T-helper 2 cell (primary cell): Measurements from ENCODE around the gene TFDP1.
"Not testable (repeated sequence)": the region's sequence is repeated elsewhere in the genome, so short reads cannot be mapped to it uniquely, and the experiment has no call there.

Source experiments
- DNase-seq, 5 experiments: peaks; one replicate each; pipeline versions ENCODE4 v3.0.0 to v3.0.0-alpha.2; 2012 to 2022

TFDP1 gene

DNA sequence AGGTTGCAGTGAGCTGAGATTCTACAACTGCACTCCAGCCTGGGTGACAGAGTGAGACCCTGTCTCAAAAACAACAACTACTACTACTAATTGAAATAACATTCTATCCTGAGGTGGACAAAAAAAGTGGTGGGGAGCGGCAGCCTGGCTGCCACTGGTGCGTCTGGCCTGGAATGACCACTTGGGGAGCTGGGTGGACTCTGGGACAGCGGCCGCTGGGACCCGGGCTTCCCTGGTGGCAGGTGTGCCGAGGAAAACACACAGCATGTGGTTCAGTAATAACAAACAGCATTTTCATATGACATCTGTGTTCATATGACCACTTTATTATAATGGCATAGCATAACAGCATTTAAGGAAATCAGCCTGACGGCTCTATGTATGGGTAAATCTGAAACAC is 33.9 kb downstream of the TFDP1 start:
- no peak for DNase-seq

DNA sequence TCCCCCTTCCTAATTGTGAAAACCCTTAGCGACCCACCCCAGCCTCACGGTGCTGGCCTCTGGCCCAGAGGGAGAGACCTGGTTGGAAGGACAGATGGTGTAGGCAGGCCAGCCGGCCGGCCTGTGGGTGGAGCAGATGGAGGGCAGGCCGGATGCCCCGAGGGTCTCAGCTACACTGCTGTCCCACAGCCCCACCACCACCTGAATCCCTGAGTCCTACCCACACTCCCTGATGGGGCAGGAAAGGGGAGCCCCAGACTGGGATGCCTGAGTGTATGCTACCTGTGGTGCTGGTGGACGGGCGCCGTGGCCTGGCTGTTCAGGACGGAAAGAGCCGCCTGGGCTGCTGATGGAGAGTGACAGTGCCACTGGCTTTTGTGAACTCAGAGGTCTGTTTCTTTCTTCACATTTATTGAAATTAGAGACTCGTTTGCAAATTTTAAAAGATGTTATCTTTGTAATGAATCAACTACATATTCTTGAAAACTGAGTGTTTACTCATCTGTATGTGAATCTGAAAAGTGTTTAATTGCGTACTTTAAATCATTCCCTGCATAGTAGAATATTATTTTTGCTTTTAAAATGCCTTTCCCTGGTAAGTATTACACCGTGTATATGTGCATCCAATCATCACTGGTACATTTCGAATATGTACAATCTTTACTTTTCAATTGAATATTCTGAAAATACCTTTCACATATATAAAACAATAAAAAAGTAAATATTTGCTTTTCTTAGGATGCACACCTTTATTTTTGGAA is 35.7 kb downstream of the TFDP1 start:
- DNase-seq = no peak

DNA sequence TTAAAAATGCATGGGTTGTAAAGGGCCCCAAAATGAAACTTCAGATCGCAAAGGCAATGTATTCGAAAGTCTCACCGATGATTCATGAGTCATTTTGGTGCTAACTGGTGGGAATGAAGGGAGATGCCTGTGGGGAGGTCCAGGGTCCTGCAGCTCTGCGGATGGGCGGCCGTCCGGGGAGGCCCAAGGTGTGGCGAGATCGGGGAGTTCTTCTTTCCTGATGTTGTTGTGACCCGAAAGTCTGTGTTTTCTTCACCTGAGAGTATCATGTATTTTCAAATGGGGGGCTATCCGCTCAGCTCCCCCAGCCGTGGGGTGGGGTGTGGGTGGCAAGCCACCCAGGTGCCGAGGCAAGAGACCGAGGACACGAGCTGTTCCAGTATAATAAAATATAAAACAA is 36.5 kb downstream of the TFDP1 start:
- no peak for DNase-seq

- not testable (repeated sequence) for DNase-seq
Observed at GRCh38 chr13:113621498-113621897, 36.9 kb downstream of the TFDP1 start.

DNA sequence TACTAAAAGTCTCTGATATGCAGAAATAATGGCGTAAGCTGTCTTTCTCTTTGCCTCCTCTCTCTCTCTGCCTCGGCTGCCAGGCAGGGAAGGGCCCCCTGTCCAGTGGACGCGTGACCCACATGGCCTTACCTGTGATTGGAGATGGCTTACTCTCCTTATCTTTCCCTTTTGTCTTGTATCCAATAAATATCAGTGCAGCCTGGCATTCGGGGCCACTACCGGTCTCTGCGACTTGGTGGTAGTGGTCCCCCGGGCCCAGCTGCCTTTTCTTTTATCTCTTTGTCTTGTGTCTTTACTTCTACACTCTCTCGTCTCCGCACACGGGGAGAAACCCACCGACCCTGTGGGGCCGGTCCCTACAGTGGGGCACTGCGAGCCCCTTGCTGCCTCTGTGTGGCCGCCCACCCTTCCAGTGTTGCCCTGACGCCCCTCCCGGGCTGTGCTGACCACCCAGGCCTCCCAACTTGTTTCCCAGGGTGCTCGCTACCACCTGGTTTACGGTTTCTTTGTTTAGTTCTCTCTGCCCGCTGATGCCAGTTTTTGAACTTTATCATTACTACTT is 37.5 kb downstream of the TFDP1 start:
- not testable (repeated sequence) for DNase-seq

GRCh38 chr13:113622791-113623490 is 38.4 kb downstream of the TFDP1 start:
- no peak for DNase-seq

DNA sequence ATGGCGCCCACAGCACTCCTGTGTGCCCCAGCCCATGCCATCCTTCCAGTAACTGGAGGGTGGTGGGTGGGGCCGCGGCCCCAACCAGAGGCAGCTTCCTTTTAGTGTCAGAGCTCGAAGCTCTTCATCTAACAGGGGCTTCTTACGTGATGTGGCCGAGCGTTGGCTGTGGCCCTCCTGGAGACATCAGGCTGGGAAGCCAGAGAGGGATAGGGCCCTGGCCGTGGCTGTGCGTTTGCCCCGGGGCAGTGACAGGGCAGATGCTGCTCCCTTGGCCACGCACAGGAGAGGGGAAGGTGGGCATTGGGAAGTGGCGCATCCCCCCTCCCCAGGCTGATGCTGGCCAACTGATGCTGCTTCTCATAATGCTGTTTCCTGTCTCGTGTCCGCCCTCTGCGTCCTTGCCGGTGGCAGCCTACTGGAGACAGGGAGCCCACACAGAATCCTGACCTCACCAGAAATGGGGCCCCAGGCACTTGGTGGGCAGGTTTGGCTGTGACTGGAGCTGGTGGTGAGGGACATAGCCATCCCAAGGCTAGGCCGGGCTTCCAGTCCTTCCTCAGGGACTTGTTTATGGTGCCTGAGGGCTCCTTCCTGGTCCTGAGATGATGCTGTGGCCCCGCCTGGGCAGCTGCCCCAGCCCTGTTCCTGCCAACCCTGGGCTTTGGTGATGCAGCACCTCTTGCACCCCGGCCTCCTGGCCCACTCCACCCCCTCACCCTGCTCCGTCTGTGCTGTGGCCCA is 39.1 kb downstream of the TFDP1 start:
- DNase-seq = no peak

- DNase-seq = no peak
Observed at GRCh38 chr13:113624235-113624587, 39.7 kb downstream of the TFDP1 start.

GRCh38 chr13:113624640-113625304 is 40.2 kb downstream of the TFDP1 start:
- DNase-seq = not testable (repeated sequence)

DNA sequence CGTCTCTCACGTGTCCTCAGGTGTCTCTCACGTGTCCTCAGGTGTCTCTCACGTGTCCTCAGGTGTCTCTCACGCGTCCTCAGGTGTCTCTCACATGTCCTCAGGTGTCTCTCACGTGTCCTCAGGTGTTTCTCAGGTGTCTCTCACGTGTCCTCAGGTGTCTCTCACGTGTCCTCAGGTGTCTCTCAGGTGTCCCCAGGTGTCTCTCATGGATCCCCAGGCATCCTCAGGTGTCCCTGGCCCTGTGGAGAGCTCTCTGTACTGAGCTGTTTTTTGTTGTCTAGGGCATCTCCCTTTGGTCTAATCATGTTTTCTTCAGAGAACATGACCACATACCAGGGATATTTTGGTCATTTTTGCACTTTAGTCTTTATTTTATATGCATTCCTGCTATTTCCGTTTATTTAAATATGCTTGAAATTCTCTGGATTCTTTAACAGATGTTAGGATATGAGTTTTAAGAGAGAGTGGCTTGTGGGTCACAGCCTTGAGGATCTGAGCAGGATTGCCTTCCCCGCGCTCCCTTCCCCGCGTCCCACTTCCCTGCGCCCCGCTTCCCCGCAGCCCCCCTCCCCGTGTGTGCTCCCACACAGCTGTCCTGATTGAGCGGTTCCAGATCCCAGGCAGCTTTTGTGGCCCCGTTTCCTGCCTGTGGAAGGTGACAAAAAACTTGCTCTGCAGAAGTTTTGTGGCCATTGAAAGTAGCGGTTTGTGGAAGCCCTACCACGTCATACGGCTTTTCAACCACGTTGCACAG is 41.6 kb downstream of the TFDP1 start:
- DNase-seq = no peak

DNA sequence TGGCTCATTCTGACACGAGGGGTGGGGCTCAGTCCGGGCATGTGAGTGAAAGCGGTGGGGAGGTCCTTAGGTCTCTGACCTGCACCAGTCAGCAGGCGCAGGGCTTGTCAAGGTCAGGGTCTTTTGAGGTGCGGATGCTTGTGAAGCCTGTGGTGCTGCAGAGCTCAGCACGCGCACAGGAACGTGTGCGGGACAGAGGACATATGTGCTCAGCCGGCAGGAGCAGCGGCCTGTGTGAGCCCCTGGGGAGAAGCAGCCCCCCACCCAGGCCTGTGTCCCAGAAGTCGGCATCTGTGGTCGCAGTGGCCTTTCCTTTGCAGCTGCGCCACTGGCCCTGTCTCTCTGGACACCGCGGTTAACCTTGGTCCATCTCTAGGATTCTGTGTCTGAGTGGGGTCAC is 42.6 kb downstream of the TFDP1 start:
- DNase-seq = no peak

GRCh38 chr13:113628291-113629270 is 44.0 kb downstream of the TFDP1 start:
- no peak for DNase-seq

GRCh38 chr13:113629866-113630265 is 45.3 kb downstream of the TFDP1 start:
- no peak for DNase-seq

DNA sequence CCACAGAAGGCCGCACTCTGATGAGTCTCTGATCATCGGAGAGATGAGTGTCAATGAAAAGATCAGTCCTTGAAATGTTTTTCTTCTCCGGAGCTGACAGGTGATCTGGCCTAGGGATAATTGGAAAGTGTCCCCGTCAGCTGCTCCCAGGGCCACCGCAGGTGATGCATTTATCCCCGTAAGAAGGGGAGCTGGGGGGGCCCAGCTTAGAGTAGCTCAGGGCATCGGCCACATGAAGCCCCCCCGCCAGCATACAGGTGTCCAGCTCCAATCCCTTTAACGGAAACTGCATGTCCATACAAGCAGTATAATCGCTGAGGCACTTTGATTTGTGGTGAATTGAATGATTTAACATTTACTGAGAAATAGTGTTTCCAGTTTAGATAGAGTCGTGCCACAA is 45.7 kb downstream of the TFDP1 start:
- DNase-seq = no peak

DNA sequence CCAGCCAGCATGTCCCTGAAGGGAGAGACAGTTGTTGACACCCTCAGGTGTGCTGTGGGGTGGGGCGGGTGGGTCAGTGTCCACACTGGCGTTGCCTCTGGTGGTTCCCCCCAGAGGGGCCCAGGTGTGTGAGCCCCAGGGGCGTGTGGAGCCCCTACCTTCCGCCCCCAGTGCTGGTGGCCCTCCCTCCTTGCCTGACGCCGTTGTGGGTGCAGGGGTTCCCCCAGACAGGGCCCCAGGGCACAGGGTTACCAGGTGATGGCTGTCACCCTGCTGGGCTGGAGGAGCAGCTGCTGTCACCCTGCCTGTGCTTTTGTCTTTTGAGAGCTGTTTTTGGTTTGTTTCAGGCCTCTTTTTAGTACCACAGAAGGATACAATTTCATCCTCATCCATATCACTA is 46.3 kb downstream of the TFDP1 start:
- DNase-seq = no peak

- DNase-seq = no peak
Observed at GRCh38 chr13:113631341-113632095, 47.0 kb downstream of the TFDP1 start.

- DNase-seq = no peak
Observed at GRCh38 chr13:113632706-113633484, 48.3 kb downstream of the TFDP1 start.

- no peak for DNase-seq
Observed at GRCh38 chr13:113633485-113633873, 48.9 kb downstream of the TFDP1 start.
